Breast epithelium (tissue), 3 donors: ENCODE measurements around the gene AK5.

ENCODE experiments used
- CTCF ChIP-seq, 3 donors: fragments of 450-650 bp; IDR thresholded peaks; one replicate each; pipeline ENCODE4 v1.5.1; 2016 to 2017; ENCODE audit warnings: antibody characterized with exemption in 3 of 3, mild to moderate bottlenecking in 3 of 3, moderate library complexity in 3 of 3
- POLR2A ChIP-seq: fragments of 450-650 bp; IDR thresholded peaks from one replicate; pipeline ENCODE4 v1.6.1; 2016; ENCODE audit warnings: antibody characterized with exemption, mild to moderate bottlenecking, moderate library complexity
- POLR2AphosphoS5 ChIP-seq, 3 donors: sonication (generic); formaldehyde crosslinking; IDR thresholded peaks; one replicate each; pipeline ENCODE4 v1.6.1; 2017; ENCODE audit warnings: antibody characterized with exemption in 3 of 3

GRCh38 chr1:77499466-77499865 lies 217.6 kb downstream of the AK5 start:
- no peak for TF ChIP-seq CTCF (IDR thresholded peaks at IDR 0.05)
- no peak for TF ChIP-seq POLR2A
- TF ChIP-seq POLR2AphosphoS5 (IDR thresholded peaks at IDR 0.05): no peak
